Femur (tissue), 1 donor: ENCODE measurements around the gene TBC1D1.
"Not testable (repeated sequence)": the region's sequence is repeated elsewhere in the genome, so short reads cannot be mapped to it uniquely, and the experiment has no call there.

ENCODE experiments used
- DNase-seq: peaks from one replicate; pipeline ENCODE4 v3.0.0-alpha.2; 2017

Gene TBC1D1

GRCh38 chr4:37889849-37890800 lies 759 bp upstream of the TBC1D1 start:
- DNase-seq = peak; percentile 33

- peak; percentile 49 for DNase-seq
These were observed 626 bp downstream of the TBC1D1 start for GRCh38 chr4:37891260-37892159.

GRCh38 chr4:37892641-37893040 lies 1.8 kb downstream of the TBC1D1 start:
- peak; percentile 31 for DNase-seq

GRCh38 chr4:37893164-37893563 lies 2.3 kb downstream of the TBC1D1 start:
- no peak for DNase-seq

GRCh38 chr4:37895271-37895670 lies 4.4 kb downstream of the TBC1D1 start:
- no peak for DNase-seq

GRCh38 chr4:37896206-37896860 lies 5.4 kb downstream of the TBC1D1 start:
- DNase-seq = no peak

GRCh38 chr4:37902212-37902611 lies 11.3 kb downstream of the TBC1D1 start:
- no peak for DNase-seq

- DNase-seq = no peak
These were observed 12.1 kb downstream of the TBC1D1 start for GRCh38 chr4:37902738-37903693.

- DNase-seq = no peak
These were observed 13.0 kb downstream of the TBC1D1 start for GRCh38 chr4:37903901-37904300.

- no peak for DNase-seq
These were observed 13.9 kb downstream of the TBC1D1 start for GRCh38 chr4:37904824-37905223.

GRCh38 chr4:37905533-37906169 lies 14.8 kb downstream of the TBC1D1 start:
- DNase-seq = no peak

- DNase-seq = no peak
These were observed 17.8 kb downstream of the TBC1D1 start for GRCh38 chr4:37908488-37909331.

- no peak for DNase-seq
These were observed 18.6 kb downstream of the TBC1D1 start for GRCh38 chr4:37909332-37910090.

- no peak for DNase-seq
These were observed 19.2 kb downstream of the TBC1D1 start for GRCh38 chr4:37910091-37910486.

- no peak for DNase-seq
These were observed 23.7 kb downstream of the TBC1D1 start for GRCh38 chr4:37914539-37914938.

- DNase-seq = no peak
These were observed 26.5 kb downstream of the TBC1D1 start for GRCh38 chr4:37917388-37917787.

GRCh38 chr4:37918653-37919052 lies 27.8 kb downstream of the TBC1D1 start:
- no peak for DNase-seq

- DNase-seq = no peak
These were observed 31.4 kb downstream of the TBC1D1 start for GRCh38 chr4:37922328-37922727.

- DNase-seq = not testable (repeated sequence)
These were observed 32.2 kb downstream of the TBC1D1 start for GRCh38 chr4:37923089-37923488.

GRCh38 chr4:37924946-37925345 lies 34.1 kb downstream of the TBC1D1 start:
- no peak for DNase-seq
